Stimulated activated CD4-positive, alpha-beta T cell treated with anti-CD3 and anti-CD28 coated beads, TNF-alpha, amount 100 ng/mL, for 24 hours (primary cell): ENCODE data around the gene ARHGEF12.

Source experiments
- DNase-seq, 3 experiments: peaks; one replicate each; pipeline ENCODE4 v3.0.0-alpha.2; 2020; ENCODE audit warnings: low read depth in 3 of 3

The ARHGEF12 gene

GRCh38 chr11:120339394-120339890, 3.2 kb downstream of the ARHGEF12 start:
- DNase-seq: no peak

DNA sequence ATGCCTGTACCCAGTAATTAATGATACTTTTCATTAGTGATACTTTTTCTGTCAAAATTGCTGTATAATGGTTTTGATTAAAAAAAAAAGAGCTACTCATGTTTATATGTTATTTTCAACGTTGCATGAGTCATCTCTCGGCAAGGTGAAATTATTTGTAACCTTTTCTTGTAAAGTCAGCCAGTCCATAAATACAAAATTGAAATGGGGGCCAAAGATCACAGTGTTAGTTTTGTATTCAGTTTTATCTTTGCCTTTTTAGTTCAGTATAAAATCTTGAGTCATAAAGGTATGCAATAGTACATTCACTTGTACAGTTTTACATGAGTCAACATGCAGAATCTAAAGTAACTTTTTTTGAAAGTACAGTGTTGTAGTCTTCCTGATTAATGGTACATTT, 4.3 kb downstream of the ARHGEF12 start:
- no peak for DNase-seq

DNA sequence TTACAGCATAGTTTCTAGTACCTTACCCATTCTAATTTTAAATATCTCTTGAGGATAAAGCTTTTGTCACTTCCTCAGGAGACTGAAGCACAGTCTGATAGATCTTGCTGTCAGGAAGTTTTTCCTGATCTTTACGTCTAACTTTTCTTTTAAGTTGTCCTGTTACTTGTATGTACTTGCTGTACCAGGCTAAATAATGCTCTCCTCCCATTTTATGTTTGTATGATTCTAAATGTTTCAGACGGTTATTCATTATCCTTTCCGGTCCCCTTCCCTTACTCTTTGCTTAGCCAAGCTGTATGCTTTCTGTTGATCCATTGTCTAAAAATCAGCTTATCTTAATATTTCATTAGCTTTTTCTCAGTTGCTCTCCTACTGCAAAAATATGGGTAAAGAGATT, 6.0 kb downstream of the ARHGEF12 start:
- DNase-seq: no peak

- DNase-seq: no peak
Measured at GRCh38 chr11:120342678-120343077, 6.5 kb downstream of the ARHGEF12 start.

GRCh38 chr11:120343429-120343828, 7.2 kb downstream of the ARHGEF12 start:
- no peak for DNase-seq

DNA sequence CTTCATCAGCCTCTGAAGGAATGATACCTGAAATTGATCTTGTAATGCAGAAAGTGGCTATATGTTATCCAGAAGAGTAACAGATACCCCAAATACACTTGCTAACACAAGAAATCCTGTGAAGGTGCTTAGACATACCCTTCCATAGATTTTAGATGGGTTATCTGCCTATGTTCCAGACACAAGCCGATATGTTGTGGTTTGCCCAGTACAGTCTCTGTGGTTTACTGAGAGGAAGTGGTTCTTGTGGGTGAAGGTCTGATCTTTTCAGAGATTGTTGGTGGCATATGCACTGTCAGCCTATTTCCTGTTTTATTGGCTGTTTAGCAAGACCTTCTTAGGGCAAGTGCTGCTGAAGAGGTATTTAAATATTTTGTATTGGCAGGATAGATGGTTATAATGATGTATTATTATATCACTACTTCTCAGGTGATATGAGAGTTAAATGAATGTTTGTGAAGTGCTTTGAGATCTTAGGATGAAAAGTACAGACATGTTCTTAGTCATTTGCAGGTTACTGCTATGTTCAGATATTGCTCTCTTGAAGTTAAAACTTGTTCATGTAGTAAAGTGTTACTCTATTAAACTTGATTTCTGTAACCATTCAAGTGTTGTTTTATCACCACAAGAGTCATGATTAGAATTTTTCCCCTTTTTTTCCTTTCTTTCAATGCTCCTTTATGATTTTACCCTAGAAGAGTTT, 8.2 kb downstream of the ARHGEF12 start:
- peak in 1 of 3 experiments; percentile 5 for DNase-seq

DNA sequence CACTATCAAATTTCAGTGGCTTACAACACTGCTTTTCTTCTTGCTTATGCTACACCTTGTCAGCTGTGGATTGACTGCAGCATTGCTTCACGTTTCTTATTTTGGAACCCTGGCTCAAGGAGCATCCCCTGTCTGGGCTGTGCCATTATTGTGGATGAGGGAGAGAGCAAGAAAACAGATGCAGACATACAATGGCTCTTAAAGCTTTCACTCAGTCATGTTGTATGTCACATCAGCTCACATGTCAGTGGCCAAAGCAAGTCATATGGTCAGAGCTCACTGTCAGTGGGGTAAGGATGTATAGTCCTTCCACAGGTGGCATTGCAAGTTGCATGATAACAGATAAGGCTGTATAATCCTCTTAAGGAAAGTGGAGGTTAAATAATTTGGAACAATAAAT, 10.0 kb downstream of the ARHGEF12 start:
- DNase-seq: no peak

DNA sequence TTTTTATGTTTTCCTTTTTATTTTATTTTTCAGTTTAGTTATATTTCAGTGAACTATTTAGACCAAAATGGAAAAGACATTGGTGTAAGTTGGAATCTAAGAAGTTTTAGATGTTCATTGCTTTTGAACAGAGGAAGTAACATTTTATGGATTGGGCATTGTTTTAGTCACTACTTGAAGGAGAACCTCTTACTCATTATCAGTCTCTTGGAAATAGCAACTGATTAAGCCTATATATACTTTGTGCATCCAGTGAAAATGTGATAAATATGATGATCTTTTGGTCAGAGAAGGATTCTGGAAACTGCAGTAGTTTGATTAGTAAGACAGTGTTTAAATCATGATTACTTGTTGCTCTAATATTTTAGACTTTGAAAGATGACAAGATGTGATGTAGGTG, 14.4 kb downstream of the ARHGEF12 start:
- no peak for DNase-seq

GRCh38 chr11:120352405-120352804, 16.2 kb downstream of the ARHGEF12 start:
- no peak for DNase-seq

DNA sequence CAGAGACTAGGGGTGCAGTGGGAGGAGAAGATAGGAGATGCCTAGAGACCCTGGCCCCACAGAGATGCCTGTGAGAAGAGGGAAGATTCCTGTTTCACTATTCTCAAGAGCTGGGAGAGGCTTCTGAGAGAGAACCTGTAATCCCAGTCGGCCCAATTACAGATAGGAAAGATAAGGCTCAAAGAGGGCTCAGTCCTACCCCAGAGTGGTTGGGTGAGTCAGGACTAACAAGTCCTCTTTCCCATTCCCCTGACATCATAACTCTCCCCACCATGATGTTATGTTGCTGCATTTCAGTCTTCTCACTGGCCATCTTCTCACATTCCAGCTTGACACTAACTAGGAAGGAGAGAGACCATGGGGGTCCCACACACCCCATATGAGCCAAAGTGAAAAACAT, 17.9 kb downstream of the ARHGEF12 start:
- no peak for DNase-seq

DNA sequence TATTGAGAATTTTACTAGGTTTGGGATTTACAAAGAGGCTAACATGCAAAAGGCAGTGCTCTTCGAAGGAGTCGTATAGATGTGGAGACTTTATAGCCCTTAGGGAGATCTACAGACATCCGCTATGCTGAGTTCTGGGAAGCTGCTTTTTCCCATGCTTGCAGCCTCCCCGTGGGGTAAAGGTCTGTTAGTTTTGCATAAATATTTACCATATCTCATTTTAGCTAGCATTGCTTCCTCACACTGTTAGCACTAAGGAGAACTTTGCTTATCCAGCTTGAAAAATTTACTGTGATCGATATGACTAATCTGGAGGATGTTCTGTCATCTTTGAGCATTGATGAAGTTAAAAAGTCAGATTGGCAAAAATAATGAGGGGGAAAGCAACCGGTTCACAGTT, 18.6 kb downstream of the ARHGEF12 start:
- DNase-seq: no peak

DNA sequence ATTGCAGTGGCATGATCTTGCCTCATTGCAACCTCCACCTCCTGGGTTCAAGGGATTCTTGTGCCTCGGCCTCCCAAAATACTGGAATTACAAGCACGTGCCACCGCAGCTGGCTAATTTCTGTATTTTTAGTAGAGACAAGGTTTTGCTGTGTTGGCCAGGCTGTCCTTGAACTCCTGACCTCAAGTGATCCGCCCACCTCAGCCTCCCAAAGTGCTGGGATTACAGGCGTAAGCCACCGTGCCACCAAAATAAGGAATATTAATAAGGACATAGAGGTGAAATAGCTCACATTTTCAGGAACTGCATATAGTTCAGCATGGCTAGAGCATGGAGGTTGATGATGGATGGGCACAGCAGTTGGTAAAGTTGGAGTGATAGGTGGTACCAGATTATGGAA, 21.4 kb downstream of the ARHGEF12 start:
- DNase-seq: no peak

GRCh38 chr11:120358729-120359128, 22.5 kb downstream of the ARHGEF12 start:
- no peak for DNase-seq

DNA sequence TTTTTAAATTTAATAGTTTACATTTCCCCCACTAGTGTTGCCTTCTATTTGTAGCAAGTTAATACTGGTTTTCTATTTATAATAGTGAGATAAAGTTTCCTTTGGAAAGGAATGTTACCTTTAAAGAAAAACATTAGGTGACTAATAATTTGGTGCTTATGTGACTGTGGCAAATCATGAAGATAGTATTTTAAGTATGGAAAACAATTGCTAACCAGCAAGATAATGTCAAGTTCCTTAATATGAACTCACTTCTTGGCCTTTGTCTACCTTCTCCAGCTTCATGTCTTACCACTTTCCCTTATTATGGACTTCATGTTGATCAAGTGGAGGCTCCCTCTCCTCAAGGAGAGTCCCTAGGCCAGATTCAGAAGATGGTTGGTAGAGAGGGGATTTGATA, 27.2 kb downstream of the ARHGEF12 start:
- DNase-seq: no peak

DNA sequence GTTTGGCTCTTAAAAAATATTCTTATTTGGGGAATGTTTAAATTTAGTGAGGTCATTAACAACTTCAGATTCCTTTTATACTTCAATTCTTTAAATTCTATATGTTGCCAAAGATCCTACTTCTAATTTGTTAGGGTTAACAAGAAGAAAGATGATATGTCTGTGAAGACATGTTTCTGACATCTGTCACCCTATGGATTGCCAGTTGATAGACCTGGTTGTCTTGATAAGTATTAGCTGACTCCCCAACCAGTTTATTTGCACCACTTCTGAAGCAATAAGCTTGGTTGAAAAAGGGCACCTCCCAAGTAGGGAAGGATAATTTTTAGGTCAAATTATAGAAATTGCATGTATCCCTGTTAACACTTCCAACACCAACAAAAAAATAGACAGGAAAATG, 29.3 kb downstream of the ARHGEF12 start:
- DNase-seq: no peak

- no peak for DNase-seq
Measured at GRCh38 chr11:120372296-120372695, 36.1 kb downstream of the ARHGEF12 start.

GRCh38 chr11:120375076-120375475, 38.9 kb downstream of the ARHGEF12 start:
- DNase-seq: no peak

- DNase-seq: no peak
Measured at GRCh38 chr11:120376547-120377182, 40.5 kb downstream of the ARHGEF12 start.

DNA sequence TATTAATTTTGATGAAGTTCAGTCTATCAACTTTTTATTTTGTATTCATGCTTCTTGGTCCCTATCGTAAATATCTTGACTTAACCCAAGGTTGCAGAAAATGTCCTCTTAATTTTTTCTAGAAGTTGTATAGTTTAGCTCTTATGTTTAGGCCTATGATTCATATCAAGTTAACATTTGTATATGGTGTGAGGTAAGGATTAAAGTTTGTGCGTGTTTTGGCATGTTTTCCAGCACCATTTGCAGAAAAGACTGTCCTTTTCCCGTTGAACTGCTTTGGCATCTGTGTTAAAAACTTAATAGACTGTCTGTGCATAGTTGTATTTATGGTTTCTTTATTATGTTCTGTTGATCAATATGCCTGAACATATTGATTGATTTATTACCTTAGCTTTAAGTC, 42.3 kb downstream of the ARHGEF12 start:
- DNase-seq: no peak

- DNase-seq: no peak
Measured at GRCh38 chr11:120381401-120381800, 45.2 kb downstream of the ARHGEF12 start.

DNA sequence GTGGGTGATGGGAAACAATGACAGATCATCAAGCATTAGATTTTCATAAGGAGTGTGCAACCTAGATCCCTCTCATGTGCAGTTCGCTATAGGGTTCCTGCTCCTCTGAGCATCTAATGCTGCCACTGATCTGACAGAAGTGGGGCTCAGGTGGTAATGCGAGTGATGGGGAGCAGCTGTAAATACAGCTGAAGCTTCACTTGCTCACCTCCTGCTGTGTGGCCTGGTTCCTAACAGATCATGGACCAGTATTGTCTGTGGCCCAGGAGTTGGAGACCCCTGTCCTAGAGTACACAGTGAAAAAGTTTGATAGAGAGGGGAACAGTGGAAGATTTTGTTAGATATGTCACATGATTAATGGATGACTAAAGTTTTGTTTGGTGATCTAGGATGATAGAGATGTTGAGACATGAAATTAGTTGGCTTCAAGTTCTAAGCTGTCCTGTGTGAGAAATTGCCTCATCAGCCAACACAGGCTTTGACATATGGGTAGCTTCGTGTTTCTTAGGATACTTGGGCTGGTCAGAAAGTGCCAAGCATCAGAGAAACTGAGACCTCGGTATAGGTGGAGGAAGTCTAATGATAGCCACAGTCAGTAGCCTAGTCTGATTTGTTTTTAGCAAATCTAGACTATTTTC, 47.4 kb downstream of the ARHGEF12 start:
- no peak for DNase-seq

GRCh38 chr11:120384476-120384875, 48.3 kb downstream of the ARHGEF12 start:
- no peak for DNase-seq

- DNase-seq: no peak
Measured at GRCh38 chr11:120385110-120385509, 48.9 kb downstream of the ARHGEF12 start.
